GM10266 (cell line): ENCODE results near the gene GIN1.

Experiments used
- DNase-seq: peaks from one replicate; pipeline ENCODE4 v3.0.0; 2012; ENCODE audit errors: extremely low spot score
- CTCF ChIP-seq: IDR thresholded peaks from 2 replicates; pipeline ENCODE4 v1.5.1; 2012; ENCODE audit warnings: mild to moderate bottlenecking, low read depth; ENCODE audit not compliant: control insufficient read depth, insufficient read depth; ENCODE audit errors: missing control alignments

The GIN1 gene

GRCh38 chr5:103135461-103135860 is 15.5 kb upstream of the GIN1 start:
- no peak for TF ChIP-seq CTCF

DNA sequence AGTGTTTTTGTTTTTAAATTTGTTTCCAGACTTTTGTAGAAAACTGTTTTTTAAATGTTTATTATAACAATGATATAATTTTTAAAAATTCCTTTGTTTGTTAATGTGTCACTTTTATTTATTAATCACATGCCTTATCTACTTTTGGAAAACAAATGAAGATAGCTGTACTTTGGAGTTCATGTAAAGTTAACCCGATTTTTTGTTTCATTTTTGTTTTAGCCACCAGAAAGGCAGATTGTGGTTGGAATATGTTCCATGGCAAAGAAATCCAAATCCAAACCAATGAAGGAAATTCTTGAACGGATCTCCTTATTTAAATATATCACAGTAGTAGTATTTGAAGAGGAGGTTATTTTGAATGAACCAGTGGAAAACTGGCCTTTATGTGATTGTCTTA is 13.3 kb upstream of the GIN1 start:
- no peak for TF ChIP-seq CTCF
- no peak for DNase-seq

More at GRCh38 chr5:103135461-103135860, 15.5 kb upstream of the GIN1 start:
- no peak for DNase-seq

- no peak for DNase-seq
- no peak for TF ChIP-seq CTCF
Observed at GRCh38 chr5:103132684-103133083, 12.7 kb upstream of the GIN1 start.

GRCh38 chr5:103128202-103128601 is 8.3 kb upstream of the GIN1 start:
- no peak for TF ChIP-seq CTCF
- DNase-seq = no peak

DNA sequence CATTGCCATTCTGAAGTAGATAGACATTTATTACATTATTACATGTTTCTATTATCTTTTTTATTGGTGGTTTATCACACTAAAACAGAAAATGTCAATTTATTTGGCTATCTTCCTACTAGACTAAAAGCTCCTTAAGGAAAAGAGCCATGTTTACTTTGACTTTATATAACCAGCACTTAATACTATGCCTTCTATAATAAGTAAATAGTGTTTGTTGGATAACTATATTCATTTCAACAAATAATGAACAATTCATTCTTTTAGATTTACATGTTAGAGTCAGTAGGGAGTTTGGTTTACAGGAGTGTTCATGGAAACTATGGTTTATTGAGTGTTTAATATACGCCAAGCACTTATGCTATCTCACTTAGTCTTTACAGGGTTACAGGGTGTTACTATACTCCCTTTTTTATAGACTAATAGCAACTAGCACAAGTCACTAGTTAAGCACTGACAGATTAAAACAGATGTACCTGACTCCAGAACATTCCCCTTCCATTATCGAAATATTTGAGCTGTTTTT is 7.4 kb upstream of the GIN1 start:
- TF ChIP-seq CTCF = no peak
- DNase-seq = no peak

DNA sequence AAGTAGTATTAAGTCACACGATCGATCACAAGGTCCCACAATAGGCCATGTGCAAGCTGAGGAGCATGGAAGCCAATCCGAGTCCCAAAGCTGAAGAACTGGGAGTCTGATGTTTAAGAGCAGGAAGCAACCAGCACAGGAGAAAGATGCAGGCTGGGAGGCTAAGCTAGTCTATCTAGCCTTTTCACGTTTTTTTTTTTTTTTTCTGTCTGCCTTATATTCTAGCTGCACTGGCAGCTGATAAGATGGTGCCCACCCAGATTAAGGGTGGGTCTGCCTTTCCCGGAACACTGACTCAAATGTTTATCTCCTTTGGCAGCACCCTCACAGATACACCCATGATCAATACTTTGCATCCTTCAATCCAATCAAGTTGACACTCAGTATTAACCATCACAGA is 6.6 kb upstream of the GIN1 start:
- TF ChIP-seq CTCF = no peak
- no peak for DNase-seq

DNA sequence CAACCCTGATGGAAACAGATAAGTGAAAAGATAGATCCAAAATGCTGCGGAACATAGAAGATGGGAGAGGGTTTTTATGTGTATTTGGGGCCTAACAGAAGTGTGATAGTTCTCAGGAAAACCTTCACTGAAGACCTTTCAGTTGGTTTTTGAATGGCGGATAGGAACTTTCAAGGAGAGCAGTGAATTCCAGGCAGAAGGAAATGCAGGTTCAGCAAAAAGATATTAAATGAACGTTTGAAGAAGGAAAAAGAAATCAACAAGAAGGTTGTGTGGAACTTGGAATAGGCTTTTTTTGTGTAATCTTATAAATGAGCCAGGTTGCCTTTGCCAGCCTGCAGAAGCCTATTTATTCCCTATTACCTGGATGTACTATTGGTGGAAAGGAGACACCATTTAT is 2.3 kb upstream of the GIN1 start:
- TF ChIP-seq CTCF = no peak
- no peak for DNase-seq
